ENCODE measurements around the gene SEC31A.

SEC31A gene

DNA sequence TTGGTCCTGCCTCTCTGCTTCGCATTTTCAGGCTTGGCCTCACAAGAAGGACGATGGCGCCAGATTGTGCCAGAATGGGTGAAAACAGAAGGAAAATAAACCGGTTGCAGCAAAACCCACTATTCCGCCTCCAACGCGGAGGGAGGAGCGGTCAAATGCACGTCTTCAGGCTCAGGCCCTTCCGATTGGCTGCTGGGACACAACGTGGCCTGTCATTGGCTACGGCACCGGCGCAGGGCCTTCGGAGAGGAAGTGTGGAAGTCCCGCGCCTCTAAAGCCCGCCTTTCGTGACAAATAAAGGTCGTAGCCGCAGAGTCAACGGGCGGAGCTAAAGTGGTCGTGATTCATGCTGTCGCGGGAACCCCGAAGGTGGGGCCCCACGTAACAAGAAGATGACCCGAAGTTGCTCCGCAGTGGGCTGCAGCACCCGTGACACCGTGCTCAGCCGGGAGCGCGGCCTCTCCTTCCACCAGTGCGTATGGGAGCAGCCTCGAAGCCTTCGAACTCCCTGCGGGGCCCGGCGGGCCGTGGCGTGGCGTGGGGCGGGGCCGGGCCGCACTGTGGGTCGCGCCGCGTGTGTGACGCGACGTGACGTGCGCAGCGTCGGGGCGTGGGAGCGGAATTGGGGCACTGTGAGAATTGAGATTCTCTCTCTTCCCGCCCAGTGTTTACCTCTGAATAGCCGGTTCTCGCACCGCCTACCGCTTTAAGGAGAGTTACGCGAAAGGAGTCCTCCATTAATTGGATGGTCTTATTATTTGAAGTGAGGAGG is 9.6 kb upstream of the SEC31A start, which contains the start of gene THAP9 (continued):
- TF ChIP-seq ZNF202 (tag by site-specific recombination; IDR thresholded peaks at IDR 0.05; ENCODE audit: borderline replicate concordance) (no peak), ZFP37 (tag by site-specific recombination; IDR thresholded peaks at IDR 0.05) (peak; percentile 84; the same call in 1 of the 2 replicates), OSR2 (tag by site-specific recombination; IDR thresholded peaks at IDR 0.05) (0 out of 2 replicates have a peak, but pooled peaks have one; percentile 2), ZNF560 (tag by site-specific recombination; IDR thresholded peaks at IDR 0.05; ENCODE audit: borderline replicate concordance) (no peak), MYNN (tag by site-specific recombination; IDR thresholded peaks at IDR 0.05; ENCODE audit: borderline replicate concordance) (no peak), ZNF19 (tag by site-specific recombination; IDR thresholded peaks at IDR 0.05; ENCODE audit: low read depth) (no peak), ZFHX2 (tag by site-specific recombination; conservative IDR thresholded peaks at IDR 0.05) (peak; percentile 65), ZNF654 (tag by site-specific recombination; IDR thresholded peaks at IDR 0.05; ENCODE audit: low read depth) (no peak), ZFP69B (tag by site-specific recombination; IDR thresholded peaks at IDR 0.05) (peak; percentile 97), ZNF510 (tag by site-specific recombination; IDR thresholded peaks at IDR 0.05; ENCODE audit: insufficient replicate concordance) (no peak), ZNF791 (tag by site-specific recombination; IDR thresholded peaks at IDR 0.05) (no peak), ZNF777 (tag by site-specific recombination; IDR thresholded peaks at IDR 0.05; ENCODE audit: borderline replicate concordance) (no peak), ZNF292 (tag by site-specific recombination; IDR thresholded peaks at IDR 0.05; ENCODE audit: borderline replicate concordance, low read depth) (no peak), ZNF221 (tag by site-specific recombination; IDR thresholded peaks at IDR 0.05; ENCODE audit: borderline replicate concordance) (no peak)
- TF ChIP-seq, protein P1, sequence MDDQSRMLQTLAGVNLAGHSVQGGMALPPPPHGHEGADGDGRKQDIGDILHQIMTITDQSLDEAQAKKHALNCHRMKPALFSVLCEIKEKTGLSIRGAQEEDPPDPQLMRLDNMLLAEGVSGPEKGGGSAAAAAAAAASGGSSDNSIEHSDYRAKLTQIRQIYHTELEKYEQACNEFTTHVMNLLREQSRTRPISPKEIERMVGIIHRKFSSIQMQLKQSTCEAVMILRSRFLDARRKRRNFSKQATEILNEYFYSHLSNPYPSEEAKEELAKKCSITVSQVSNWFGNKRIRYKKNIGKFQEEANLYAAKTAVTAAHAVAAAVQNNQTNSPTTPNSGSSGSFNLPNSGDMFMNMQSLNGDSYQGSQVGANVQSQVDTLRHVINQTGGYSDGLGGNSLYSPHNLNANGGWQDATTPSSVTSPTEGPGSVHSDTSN (CRISPR knock-in tag; IDR thresholded peaks at IDR 0.05), result peak; percentile 58; the same call in 1 of the 2 replicates
- TF ChIP-seq, protein P2, sequence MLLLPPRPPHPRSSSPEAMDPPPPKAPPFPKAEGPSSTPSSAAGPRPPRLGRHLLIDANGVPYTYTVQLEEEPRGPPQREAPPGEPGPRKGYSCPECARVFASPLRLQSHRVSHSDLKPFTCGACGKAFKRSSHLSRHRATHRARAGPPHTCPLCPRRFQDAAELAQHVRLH (tag by site-specific recombination; IDR thresholded peaks at IDR 0.05), result no peak
- TF ChIP-seq, protein P3, sequence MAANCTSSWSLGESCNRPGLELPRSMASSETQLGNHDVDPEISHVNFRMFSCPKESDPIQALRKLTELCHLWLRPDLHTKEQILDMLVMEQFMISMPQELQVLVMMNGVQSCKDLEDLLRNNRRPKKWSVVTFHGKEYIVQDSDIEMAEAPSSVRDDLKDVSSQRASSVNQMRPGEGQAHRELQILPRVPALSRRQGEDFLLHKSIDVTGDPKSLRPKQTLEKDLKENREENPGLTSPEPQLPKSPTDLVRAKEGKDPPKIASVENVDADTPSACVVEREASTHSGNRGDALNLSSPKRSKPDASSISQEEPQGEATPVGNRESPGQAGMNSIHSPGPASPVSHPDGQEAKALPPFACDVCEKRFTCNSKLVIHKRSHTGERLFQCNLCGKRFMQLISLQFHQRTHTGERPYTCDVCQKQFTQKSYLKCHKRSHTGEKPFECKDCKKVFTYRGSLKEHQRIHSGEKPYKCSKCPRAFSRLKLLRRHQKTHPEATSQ (tag by site-specific recombination; IDR thresholded peaks at IDR 0.05), result peak; percentile 73; the same call in 1 of the 2 replicates
- TF ChIP-seq, protein P4, sequence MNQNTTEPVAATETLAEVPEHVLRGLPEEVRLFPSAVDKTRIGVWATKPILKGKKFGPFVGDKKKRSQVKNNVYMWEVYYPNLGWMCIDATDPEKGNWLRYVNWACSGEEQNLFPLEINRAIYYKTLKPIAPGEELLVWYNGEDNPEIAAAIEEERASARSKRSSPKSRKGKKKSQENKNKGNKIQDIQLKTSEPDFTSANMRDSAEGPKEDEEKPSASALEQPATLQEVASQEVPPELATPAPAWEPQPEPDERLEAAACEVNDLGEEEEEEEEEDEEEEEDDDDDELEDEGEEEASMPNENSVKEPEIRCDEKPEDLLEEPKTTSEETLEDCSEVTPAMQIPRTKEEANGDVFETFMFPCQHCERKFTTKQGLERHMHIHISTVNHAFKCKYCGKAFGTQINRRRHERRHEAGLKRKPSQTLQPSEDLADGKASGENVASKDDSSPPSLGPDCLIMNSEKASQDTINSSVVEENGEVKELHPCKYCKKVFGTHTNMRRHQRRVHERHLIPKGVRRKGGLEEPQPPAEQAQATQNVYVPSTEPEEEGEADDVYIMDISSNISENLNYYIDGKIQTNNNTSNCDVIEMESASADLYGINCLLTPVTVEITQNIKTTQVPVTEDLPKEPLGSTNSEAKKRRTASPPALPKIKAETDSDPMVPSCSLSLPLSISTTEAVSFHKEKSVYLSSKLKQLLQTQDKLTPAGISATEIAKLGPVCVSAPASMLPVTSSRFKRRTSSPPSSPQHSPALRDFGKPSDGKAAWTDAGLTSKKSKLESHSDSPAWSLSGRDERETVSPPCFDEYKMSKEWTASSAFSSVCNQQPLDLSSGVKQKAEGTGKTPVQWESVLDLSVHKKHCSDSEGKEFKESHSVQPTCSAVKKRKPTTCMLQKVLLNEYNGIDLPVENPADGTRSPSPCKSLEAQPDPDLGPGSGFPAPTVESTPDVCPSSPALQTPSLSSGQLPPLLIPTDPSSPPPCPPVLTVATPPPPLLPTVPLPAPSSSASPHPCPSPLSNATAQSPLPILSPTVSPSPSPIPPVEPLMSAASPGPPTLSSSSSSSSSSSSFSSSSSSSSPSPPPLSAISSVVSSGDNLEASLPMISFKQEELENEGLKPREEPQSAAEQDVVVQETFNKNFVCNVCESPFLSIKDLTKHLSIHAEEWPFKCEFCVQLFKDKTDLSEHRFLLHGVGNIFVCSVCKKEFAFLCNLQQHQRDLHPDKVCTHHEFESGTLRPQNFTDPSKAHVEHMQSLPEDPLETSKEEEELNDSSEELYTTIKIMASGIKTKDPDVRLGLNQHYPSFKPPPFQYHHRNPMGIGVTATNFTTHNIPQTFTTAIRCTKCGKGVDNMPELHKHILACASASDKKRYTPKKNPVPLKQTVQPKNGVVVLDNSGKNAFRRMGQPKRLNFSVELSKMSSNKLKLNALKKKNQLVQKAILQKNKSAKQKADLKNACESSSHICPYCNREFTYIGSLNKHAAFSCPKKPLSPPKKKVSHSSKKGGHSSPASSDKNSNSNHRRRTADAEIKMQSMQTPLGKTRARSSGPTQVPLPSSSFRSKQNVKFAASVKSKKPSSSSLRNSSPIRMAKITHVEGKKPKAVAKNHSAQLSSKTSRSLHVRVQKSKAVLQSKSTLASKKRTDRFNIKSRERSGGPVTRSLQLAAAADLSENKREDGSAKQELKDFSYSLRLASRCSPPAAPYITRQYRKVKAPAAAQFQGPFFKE (tag by site-specific recombination; IDR thresholded peaks at IDR 0.05; ENCODE audit: borderline replicate concordance), result no peak
- TF ChIP-seq, protein P5, sequence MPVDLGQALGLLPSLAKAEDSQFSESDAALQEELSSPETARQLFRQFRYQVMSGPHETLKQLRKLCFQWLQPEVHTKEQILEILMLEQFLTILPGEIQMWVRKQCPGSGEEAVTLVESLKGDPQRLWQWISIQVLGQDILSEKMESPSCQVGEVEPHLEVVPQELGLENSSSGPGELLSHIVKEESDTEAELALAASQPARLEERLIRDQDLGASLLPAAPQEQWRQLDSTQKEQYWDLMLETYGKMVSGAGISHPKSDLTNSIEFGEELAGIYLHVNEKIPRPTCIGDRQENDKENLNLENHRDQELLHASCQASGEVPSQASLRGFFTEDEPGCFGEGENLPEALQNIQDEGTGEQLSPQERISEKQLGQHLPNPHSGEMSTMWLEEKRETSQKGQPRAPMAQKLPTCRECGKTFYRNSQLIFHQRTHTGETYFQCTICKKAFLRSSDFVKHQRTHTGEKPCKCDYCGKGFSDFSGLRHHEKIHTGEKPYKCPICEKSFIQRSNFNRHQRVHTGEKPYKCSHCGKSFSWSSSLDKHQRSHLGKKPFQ (tag by site-specific recombination; IDR thresholded peaks at IDR 0.05), result no peak
- TF ChIP-seq, protein P6, sequence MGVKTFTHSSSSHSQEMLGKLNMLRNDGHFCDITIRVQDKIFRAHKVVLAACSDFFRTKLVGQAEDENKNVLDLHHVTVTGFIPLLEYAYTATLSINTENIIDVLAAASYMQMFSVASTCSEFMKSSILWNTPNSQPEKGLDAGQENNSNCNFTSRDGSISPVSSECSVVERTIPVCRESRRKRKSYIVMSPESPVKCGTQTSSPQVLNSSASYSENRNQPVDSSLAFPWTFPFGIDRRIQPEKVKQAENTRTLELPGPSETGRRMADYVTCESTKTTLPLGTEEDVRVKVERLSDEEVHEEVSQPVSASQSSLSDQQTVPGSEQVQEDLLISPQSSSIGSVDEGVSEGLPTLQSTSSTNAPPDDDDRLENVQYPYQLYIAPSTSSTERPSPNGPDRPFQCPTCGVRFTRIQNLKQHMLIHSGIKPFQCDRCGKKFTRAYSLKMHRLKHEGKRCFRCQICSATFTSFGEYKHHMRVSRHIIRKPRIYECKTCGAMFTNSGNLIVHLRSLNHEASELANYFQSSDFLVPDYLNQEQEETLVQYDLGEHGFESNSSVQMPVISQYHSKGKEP (tag by site-specific recombination; IDR thresholded peaks at IDR 0.05), result peak; percentile 9; the same call in 1 of the 2 replicates
- TF ChIP-seq, protein P7, sequence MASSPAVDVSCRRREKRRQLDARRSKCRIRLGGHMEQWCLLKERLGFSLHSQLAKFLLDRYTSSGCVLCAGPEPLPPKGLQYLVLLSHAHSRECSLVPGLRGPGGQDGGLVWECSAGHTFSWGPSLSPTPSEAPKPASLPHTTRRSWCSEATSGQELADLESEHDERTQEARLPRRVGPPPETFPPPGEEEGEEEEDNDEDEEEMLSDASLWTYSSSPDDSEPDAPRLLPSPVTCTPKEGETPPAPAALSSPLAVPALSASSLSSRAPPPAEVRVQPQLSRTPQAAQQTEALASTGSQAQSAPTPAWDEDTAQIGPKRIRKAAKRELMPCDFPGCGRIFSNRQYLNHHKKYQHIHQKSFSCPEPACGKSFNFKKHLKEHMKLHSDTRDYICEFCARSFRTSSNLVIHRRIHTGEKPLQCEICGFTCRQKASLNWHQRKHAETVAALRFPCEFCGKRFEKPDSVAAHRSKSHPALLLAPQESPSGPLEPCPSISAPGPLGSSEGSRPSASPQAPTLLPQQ (tag by site-specific recombination; IDR thresholded peaks at IDR 0.05), result peak; percentile 99
- TF ChIP-seq, protein P8, sequence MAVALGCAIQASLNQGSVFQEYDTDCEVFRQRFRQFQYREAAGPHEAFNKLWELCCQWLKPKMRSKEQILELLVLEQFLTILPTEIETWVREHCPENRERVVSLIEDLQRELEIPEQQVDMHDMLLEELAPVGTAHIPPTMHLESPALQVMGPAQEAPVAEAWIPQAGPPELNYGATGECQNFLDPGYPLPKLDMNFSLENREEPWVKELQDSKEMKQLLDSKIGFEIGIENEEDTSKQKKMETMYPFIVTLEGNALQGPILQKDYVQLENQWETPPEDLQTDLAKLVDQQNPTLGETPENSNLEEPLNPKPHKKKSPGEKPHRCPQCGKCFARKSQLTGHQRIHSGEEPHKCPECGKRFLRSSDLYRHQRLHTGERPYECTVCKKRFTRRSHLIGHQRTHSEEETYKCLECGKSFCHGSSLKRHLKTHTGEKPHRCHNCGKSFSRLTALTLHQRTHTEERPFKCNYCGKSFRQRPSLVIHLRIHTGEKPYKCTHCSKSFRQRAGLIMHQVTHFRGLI (tag by site-specific recombination; IDR thresholded peaks at IDR 0.05), result no peak
